Retinal pigment epithelial cell (primary cell): ENCODE measurements around the gene HLCS.

Source experiments
- DNase-seq: peaks from one replicate; pipeline ENCODE4 v3.0.0-alpha.2; 2010; ENCODE audit warnings: low read depth
- H3K4me3 ChIP-seq: 2 replicates; pipeline ENCODE4 v1.5.1; 2011; ENCODE audit warnings: mild to moderate bottlenecking, low read length, control low read depth, moderate library complexity
- TF ChIP-seq, protein P1 (sequence below): conservative IDR thresholded peaks from 2 replicates; pipeline ENCODE4 v1.5.1; 2011; ENCODE audit warnings: low read depth, low read length, control low read depth, inconsistent platforms

HLCS gene

DNA sequence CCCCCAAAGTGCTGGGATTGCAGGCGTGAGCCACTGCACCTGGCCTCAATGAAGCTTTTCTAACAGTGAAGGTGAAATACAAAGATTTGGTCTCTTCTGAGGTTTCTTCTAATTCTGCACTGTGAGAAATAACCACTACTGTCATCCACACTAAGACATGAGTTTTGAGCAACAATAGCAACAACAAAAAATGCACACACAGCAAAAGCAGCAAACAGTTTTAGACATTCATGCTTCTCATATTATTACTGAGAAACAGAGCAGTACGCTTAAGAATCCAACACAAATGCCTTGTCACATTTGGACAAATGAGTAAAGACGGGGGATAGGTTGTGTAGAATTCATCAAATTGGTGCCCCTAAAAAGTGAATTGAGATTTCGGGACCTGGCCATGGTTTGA is 151.2 kb downstream of the HLCS start:
- DNase-seq = no peak
- TF ChIP-seq, protein P1, sequence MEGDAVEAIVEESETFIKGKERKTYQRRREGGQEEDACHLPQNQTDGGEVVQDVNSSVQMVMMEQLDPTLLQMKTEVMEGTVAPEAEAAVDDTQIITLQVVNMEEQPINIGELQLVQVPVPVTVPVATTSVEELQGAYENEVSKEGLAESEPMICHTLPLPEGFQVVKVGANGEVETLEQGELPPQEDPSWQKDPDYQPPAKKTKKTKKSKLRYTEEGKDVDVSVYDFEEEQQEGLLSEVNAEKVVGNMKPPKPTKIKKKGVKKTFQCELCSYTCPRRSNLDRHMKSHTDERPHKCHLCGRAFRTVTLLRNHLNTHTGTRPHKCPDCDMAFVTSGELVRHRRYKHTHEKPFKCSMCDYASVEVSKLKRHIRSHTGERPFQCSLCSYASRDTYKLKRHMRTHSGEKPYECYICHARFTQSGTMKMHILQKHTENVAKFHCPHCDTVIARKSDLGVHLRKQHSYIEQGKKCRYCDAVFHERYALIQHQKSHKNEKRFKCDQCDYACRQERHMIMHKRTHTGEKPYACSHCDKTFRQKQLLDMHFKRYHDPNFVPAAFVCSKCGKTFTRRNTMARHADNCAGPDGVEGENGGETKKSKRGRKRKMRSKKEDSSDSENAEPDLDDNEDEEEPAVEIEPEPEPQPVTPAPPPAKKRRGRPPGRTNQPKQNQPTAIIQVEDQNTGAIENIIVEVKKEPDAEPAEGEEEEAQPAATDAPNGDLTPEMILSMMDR = no peak
- H3K4me3 ChIP-seq = no peak overlapping the region

DNA sequence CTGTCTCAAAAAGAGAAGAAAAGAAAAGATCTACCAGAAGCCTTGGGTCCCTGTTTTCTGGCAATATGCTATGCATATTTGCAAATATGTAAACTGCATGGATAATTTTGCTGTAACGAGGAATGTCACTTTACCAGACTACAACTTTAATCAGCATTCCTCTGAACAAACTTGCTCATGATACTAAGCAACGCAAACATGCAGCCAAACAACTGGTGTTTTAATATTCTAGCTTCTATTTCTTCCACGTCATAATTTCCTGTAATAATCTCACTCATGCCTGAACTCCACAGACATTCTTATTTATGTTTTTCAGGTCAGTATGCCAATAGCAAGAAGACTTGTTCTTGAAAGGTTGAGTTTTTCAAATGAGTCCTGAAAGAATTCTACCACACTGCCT is 153.4 kb downstream of the HLCS start:
- no peak for DNase-seq
- TF ChIP-seq, protein P1 = no peak
- H3K4me3 ChIP-seq = no peak overlapping the region

DNA sequence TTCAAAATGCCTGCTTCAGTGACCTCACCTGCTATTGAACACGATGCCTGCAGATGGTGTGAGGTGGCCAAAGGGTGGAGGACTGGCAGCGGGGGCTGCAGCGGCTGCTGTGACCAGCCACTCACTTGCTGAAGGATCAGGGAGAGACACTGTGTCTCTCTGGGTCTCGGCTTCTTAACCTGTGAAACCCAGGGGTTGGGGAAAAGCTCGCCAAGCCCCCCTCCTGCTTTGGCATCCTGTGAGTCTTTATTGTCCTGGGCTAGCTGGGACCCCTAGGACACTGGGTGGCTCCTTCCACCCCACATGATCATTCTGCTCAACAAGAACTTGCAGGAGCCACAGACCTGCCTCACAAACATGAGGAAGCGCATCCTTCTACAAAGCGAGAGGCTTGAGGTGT is 154.7 kb downstream of the HLCS start:
- no peak for DNase-seq
- H3K4me3 ChIP-seq = no peak overlapping the region
- TF ChIP-seq, protein P1 = no peak

DNA sequence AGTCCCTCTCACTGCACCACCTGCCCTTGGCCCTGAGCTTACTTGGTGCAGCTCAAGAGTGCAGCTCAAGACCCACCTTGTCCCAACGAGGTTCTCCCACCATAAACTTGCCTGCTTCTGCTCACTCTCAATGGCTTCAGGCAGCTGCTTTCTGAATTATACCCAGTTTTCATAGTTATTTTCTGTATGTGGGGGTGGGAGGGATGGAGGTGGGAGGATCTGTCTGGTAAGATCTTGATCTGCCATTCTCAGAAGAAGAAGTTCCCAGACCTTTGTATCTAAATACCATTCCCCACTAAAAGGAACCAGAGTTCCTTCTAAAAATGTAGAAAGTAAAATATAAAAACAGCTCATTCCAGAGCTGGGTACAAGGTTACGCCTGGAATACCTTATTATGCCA is 156.0 kb downstream of the HLCS start:
- no peak for DNase-seq
- TF ChIP-seq, protein P1 = no peak
- no peak overlapping the region for H3K4me3 ChIP-seq

DNA sequence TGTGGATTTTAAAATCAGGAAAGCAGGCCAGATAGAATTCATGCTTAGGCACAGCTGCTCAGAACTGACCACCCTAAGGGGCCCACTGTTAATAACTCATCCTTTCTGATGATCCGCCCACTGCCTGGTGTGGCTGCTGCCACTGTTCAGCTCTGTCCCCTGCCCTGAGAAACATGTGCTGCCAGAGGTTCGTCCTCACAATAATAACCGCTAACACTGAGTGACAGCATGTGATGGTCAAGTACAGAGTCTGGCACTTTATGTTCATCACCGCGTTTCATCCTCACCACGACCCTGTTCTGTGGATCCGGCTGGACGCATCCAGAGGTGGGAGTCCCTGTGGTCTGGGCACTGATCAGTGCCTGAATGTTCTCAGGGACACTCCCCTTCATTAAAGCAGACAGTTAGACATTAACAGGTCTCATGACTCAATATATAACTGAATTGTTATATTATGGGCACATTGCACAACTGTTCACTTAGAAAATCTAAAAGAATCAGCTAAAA is 159.0 kb downstream of the HLCS start:
- TF ChIP-seq, protein P1 = no peak
- no peak for DNase-seq
- H3K4me3 ChIP-seq = no peak overlapping the region

DNA sequence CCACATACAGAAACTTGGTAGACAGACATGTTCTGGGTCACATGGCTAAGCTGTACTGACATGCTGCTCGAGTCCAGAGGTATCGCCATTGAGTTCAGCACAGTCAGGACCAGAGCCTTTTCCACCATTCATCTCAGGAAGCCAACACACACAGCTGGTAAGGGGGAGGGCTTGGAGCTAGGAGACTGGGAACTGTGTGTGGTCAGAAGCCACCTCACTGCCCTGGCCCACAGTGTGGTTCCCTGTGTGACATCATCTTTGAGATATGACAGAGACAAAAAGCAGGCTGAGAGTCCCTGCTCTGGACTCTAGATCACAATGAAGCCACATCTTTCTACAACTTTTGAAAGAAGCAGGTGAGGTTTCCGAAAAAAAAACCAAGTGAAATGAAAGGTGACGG is 160.4 kb downstream of the HLCS start:
- no peak for DNase-seq
- TF ChIP-seq, protein P1 = no peak
- no peak overlapping the region for H3K4me3 ChIP-seq

DNA sequence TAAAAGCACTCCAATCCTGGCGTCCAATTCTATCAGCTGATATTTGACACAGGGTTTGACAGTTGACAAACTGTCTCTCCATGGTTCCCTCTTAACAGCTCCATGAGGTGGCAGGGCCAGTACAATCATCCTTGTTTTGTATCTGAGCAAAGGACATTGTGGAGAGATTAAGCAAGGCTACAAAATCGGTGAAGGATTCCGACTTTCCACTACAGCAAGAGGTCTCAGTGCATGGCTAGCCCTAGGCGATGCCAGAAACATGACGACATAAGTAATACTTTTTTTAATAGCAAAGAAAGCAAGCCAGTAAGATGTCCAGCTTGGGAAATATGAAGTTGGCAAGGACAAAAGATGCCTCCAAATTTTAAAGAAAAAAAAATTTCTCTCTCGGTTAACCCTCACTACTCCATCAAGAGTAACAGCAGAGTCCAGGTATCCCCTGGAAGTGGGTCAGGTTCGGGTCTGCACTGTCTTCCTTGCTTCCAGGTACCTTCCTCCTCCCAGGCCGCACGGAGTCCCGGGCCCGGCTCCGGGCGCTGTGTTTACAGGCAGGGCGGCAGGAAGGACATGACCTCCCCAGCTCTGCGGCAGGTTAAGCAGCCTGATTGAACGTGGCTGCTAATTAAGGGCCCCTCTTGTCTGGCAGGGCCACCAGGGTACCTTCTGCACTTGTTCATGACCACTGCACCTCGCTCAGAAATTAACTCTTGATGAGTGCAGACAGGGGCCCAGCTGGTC is 161.4 kb downstream of the HLCS start:
- DNase-seq = no peak
- no peak overlapping the region for H3K4me3 ChIP-seq
- TF ChIP-seq, protein P1 = no peak
